ENCODE results near the gene EARS2.
A peak's percentile ranks its signal among the peaks of the same experiment; 100 is the strongest.

The EARS2 gene

GRCh38 chr16:23504453-23505179, 52.5 kb downstream of the EARS2 start:
- peak in 3 of 5 experiments; percentile 63 to 96 (median 78) for DNase-seq

GRCh38 chr16:23504076-23504452, 53.1 kb downstream of the EARS2 start:
- DNase-seq: peak in 2 of 5 experiments; percentile 37 to 55

GRCh38 chr16:23502466-23502865, 54.7 kb downstream of the EARS2 start:
- DNase-seq: no peak

- no peak for DNase-seq
Measured at GRCh38 chr16:23501291-23501690, 55.9 kb downstream of the EARS2 start.

- no peak for DNase-seq
Measured at GRCh38 chr16:23500862-23501225, 56.3 kb downstream of the EARS2 start.

GRCh38 chr16:23500212-23500861, 56.8 kb downstream of the EARS2 start:
- DNase-seq: no peak

GRCh38 chr16:23499801-23500200, 57.3 kb downstream of the EARS2 start:
- DNase-seq: no peak

GRCh38 chr16:23498863-23499262, 58.3 kb downstream of the EARS2 start:
- DNase-seq: no peak

- DNase-seq: no peak
Measured at GRCh38 chr16:23497543-23497868, 59.6 kb downstream of the EARS2 start.

- no peak for DNase-seq
Measured at GRCh38 chr16:23496821-23497542, 60.2 kb downstream of the EARS2 start.

- DNase-seq: no peak
Measured at GRCh38 chr16:23495671-23496070, 61.5 kb downstream of the EARS2 start.

GRCh38 chr16:23494188-23494587, 63.0 kb downstream of the EARS2 start:
- no peak for DNase-seq

GRCh38 chr16:23491490-23492391, 65.4 kb downstream of the EARS2 start:
- DNase-seq: no peak

- DNase-seq: peak in 1 of 5 experiments; percentile 18
Measured at GRCh38 chr16:23486480-23486879, 70.7 kb downstream of the EARS2 start.

GRCh38 chr16:23485841-23486240, 71.3 kb downstream of the EARS2 start:
- DNase-seq: no peak

GRCh38 chr16:23485257-23485614, 71.9 kb downstream of the EARS2 start:
- DNase-seq: no peak

GRCh38 chr16:23484510-23485256, 72.5 kb downstream of the EARS2 start:
- no peak for DNase-seq

- peak in 1 of 5 experiments; percentile 66 for DNase-seq
Measured at GRCh38 chr16:23483492-23483891, 73.7 kb downstream of the EARS2 start.

GRCh38 chr16:23482778-23483177, 74.4 kb downstream of the EARS2 start:
- DNase-seq: peak in 1 of 5 experiments; percentile 84

GRCh38 chr16:23480257-23480656, 76.9 kb downstream of the EARS2 start:
- DNase-seq: no peak

- no peak for DNase-seq
Measured at GRCh38 chr16:23479138-23479537, 78.0 kb downstream of the EARS2 start.

- no peak for DNase-seq
Measured at GRCh38 chr16:23478566-23478965, 78.6 kb downstream of the EARS2 start.
